GM12801 (cell line): Measurements from ENCODE around the gene C1orf21.

Source experiments
- CTCF ChIP-seq: IDR thresholded peaks from one replicate; pipeline ENCODE4 v1.5.1; 2011; ENCODE audit warnings: control low read depth; ENCODE audit not compliant: insufficient read length; ENCODE audit errors: extremely low read depth

C1orf21 gene

DNA sequence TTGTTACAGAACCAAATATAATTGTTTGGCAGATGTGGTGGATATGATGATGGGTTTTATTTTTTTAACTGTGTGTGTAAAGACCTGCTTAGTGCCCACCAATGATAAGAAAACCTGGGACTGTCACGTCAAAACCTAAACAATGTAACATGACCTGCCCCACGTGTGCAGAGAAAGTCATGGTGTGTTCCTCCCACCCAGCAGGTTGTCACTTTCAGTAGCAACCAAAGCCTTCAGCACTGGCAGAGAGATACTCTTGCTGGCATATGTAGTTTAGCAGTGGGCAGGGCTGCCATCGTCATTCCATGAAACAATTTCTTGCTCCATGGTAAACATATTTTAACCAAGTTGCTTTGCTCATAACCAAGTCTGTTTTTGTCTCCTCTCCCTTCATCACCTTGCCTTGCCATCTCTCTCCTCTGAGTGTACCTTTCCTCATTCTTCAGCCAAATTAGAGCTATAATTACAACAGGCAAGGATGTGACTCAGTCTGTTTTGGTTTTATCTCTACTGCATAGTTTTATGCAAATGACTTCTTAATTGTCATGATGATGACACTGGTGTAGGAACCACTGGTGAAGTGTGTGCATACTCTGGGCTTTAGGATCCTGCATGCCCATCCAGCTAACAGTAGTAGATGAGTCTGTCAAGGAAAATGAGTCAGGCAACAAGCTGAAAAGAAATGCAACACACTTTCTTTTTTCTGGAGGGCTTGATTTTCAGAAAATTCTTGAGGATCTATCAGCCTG, 217.5 kb downstream of the C1orf21 start:
- no peak for TF ChIP-seq CTCF

DNA sequence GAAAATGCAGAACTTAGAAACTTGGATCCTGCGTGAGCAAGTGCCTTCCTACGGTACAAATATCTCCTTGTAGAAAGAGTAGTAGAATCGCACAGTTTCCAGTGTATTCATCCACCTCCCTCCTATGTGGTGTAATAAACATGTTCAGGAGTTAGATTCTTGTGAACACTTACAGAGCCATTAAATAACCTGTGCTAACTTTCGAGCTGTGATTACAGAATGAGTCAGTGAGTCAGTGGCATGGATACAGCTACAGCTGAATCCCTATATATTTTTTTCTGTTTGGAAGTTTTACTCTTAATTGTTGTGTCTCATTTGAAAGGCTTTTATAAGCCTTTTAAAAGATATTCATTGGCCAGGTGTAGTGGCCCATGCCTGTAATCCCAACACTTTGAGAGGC, 219.1 kb downstream of the C1orf21 start:
- no peak for TF ChIP-seq CTCF

- no peak for TF ChIP-seq CTCF
Measured at GRCh38 chr1:184606786-184607185, 220.0 kb downstream of the C1orf21 start.

GRCh38 chr1:184608581-184608980, 221.8 kb downstream of the C1orf21 start:
- no peak for TF ChIP-seq CTCF

DNA sequence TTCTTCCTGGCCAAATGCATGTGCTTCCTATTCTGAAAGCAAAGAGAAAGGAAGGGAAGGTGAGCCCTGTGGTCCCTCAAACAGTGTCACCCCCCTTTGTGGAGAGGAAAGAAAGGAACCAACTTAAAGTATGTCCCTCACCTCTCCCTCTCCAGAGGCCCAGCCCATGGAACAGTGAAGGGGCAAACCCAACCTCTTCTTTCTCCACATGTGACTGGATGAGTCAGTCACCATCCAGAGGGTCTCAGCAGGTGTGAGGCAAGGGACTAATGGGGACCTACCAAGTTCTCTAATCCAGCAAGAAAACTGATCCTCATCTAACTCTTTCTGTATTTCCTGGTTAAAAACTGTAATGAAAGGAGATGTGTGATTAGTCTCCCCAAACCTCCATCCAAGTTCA, 222.2 kb downstream of the C1orf21 start:
- TF ChIP-seq CTCF = no peak

GRCh38 chr1:184610876-184611595, 224.2 kb downstream of the C1orf21 start:
- TF ChIP-seq CTCF = no peak

- TF ChIP-seq CTCF = no peak
Measured at GRCh38 chr1:184614667-184615066, 227.8 kb downstream of the C1orf21 start.
